Mesenchymal stem cell (in vitro differentiated cells and primary cell): ENCODE data around the gene MFAP1.
"Not testable (repeated sequence)": the region's sequence is repeated elsewhere in the genome, so short reads cannot be mapped to it uniquely, and the experiment has no call there.

ENCODE experiments used
- DNase-seq: peaks from one replicate; pipeline ENCODE4 v3.0.0-alpha.2; 2013
- H2AFZ ChIP-seq: one replicate; pipeline ENCODE4 v1.6.1; 2013; ENCODE audit warnings: low read depth, mild to moderate bottlenecking, control low read depth, inconsistent platforms, low read length, moderate library complexity
- H2AK5ac ChIP-seq: 2 replicates; pipeline ENCODE4 v1.6.1; 2013; ENCODE audit warnings: low read length, moderate library complexity, mild to moderate bottlenecking, inconsistent platforms; ENCODE audit not compliant: severe bottlenecking
- H2BK120ac ChIP-seq: one replicate; pipeline ENCODE4 v1.6.1; 2013; ENCODE audit warnings: low read depth, mild to moderate bottlenecking, inconsistent platforms, low read length, moderate library complexity
- H2BK12ac ChIP-seq, 2 experiments: one replicate each; pipeline ENCODE4 v1.6.1; 2013; ENCODE audit warnings: inconsistent platforms in 2 of 2, low read length in 2 of 2, mild to moderate bottlenecking in 2 of 2, moderate library complexity in 2 of 2, control low read depth in 1 of 2
- H2BK15ac ChIP-seq: one replicate; pipeline ENCODE4 v1.6.1; 2013; ENCODE audit warnings: mild to moderate bottlenecking, low read depth, inconsistent platforms; ENCODE audit not compliant: poor library complexity, severe bottlenecking
- H2BK5ac ChIP-seq: 2 replicates; pipeline ENCODE4 v1.6.1; 2013; ENCODE audit warnings: low read depth, mild to moderate bottlenecking, low read length, control low read depth, inconsistent platforms; ENCODE audit not compliant: poor library complexity, severe bottlenecking
- H3K14ac ChIP-seq, 2 experiments: one replicate each; pipeline ENCODE4 v1.6.1; 2013; ENCODE audit warnings: inconsistent platforms in 2 of 2, low read length in 2 of 2, control low read depth in 1 of 2, mild to moderate bottlenecking in 1 of 2, moderate library complexity in 1 of 2
- H3K18ac ChIP-seq, 2 experiments: one replicate each; pipeline ENCODE4 v1.6.1; 2013; ENCODE audit warnings: inconsistent platforms in 2 of 2, low read length in 2 of 2, control low read depth in 1 of 2, low read depth in 1 of 2, mild to moderate bottlenecking in 1 of 2
- H3K23ac ChIP-seq, 2 experiments: one replicate each; pipeline ENCODE4 v1.6.1; 2013; ENCODE audit warnings: inconsistent platforms in 2 of 2, low read length in 2 of 2, mild to moderate bottlenecking in 2 of 2, moderate library complexity in 2 of 2, control low read depth in 1 of 2
- H3K27ac ChIP-seq: 2 replicates; pipeline ENCODE4 v1.5.1; 2013; ENCODE audit warnings: mild to moderate bottlenecking, moderate library complexity, low read length, control low read depth, inconsistent platforms; ENCODE audit not compliant: poor library complexity, severe bottlenecking
- H3K27me3 ChIP-seq, 2 experiments: 2 replicates each; pipeline versions ENCODE4 v1.6.1 to v1.7.0; 2013; ENCODE audit warnings: low read length in 2 of 2, mild to moderate bottlenecking in 2 of 2, moderate library complexity in 2 of 2, control low read depth in 1 of 2, inconsistent platforms in 1 of 2; ENCODE audit not compliant: control insufficient read depth in 1 of 2, insufficient read depth in 1 of 2
- H3K36me3 ChIP-seq, 2 experiments: 2 replicates each; pipeline versions ENCODE4 v1.6.1 to v1.7.0; 2013; ENCODE audit warnings: low read length in 2 of 2, control low read depth in 1 of 2, inconsistent platforms in 1 of 2, low read depth in 1 of 2, mild to moderate bottlenecking in 1 of 2; ENCODE audit not compliant: insufficient read depth in 2 of 2, control insufficient read depth in 1 of 2
- H3K4ac ChIP-seq, 2 experiments: one replicate each; pipeline ENCODE4 v1.6.1; 2013; ENCODE audit warnings: inconsistent platforms in 2 of 2, low read length in 2 of 2, mild to moderate bottlenecking in 2 of 2, moderate library complexity in 2 of 2, control low read depth in 1 of 2, low read depth in 1 of 2
- H3K4me1 ChIP-seq: 2 replicates; pipeline ENCODE4 v1.6.1; 2013; ENCODE audit warnings: low read depth, low read length, control low read depth; ENCODE audit not compliant: control insufficient read depth, insufficient read depth
- H3K4me2 ChIP-seq: 2 replicates; pipeline ENCODE4 v1.6.1; 2013; ENCODE audit warnings: low read length, mild to moderate bottlenecking, inconsistent platforms; ENCODE audit not compliant: poor library complexity, severe bottlenecking
- H3K4me3 ChIP-seq, 2 experiments: 2 replicates each; pipeline versions ENCODE4 v1.5.1 to v1.7.0; 2013; ENCODE audit warnings: low read length in 2 of 2, mild to moderate bottlenecking in 2 of 2, control low read depth in 1 of 2, low read depth in 1 of 2; ENCODE audit not compliant: insufficient read depth in 1 of 2
- H3K79me1 ChIP-seq: replicated peaks from 2 replicates; pipeline ENCODE4 v1.6.1; 2013; ENCODE audit warnings: mild to moderate bottlenecking, control low read depth, low read length, inconsistent platforms; ENCODE audit not compliant: poor library complexity, severe bottlenecking
- H3K9ac ChIP-seq: 2 replicates; pipeline ENCODE4 v1.7.0; 2013; ENCODE audit warnings: mild to moderate bottlenecking, low read length, moderate library complexity
- H3K9me3 ChIP-seq: 2 replicates; pipeline ENCODE4 v1.7.0; 2013; ENCODE audit warnings: mild to moderate bottlenecking, low read length; ENCODE audit not compliant: control insufficient read depth
- H4K8ac ChIP-seq: one replicate; pipeline ENCODE4 v1.6.1; 2013; ENCODE audit warnings: inconsistent platforms, mild to moderate bottlenecking, low read length, moderate library complexity
- H4K91ac ChIP-seq: one replicate; pipeline ENCODE4 v1.6.1; 2013; ENCODE audit warnings: mild to moderate bottlenecking, low read length, inconsistent platforms
- WGBS: methylation state at CpG from one replicate; pipeline ENCODE4 v1.1.7; 2013; ENCODE audit warnings: mixed read lengths; 5-methylcytosine and 5-hydroxymethylcytosine counted together

Gene MFAP1

GRCh38 chr15:43802676-43803075, 21.8 kb downstream of the MFAP1 start:
- H2BK12ac ChIP-seq, H3K79me1 ChIP-seq, H3K23ac ChIP-seq, H4K8ac ChIP-seq, H3K4ac ChIP-seq, H3K4me2 ChIP-seq, H2AK5ac ChIP-seq, H3K14ac ChIP-seq, H3K27me3 ChIP-seq, H2BK15ac ChIP-seq, DNase-seq, H3K4me3 ChIP-seq, H2BK5ac ChIP-seq, H2AFZ ChIP-seq, H3K9ac ChIP-seq, H3K9me3 ChIP-seq, H2BK120ac ChIP-seq, H3K18ac ChIP-seq, H4K91ac ChIP-seq, H3K27ac ChIP-seq: not testable (repeated sequence)
- Histone ChIP-seq H3K4me1 (peaks cover 10% of the 10 kb centered on the region), H3K36me3 (peaks cover 49 to 82% of the 10 kb centered on the region in 2 experiments)
- WGBS = 95% methylated on average over 4 of the region's 7 CpGs

- no peaks in the 10 kb centered on the region for H3K9me3 ChIP-seq
- peak within 1 kb of the TSS in 1 of 2 experiments; percentile 5 for H3K23ac ChIP-seq
These were observed 24.0 kb downstream of the MFAP1 start, which contains the start of gene HYPK for GRCh38 chr15:43800286-43801141. HYPK (plus strand) TSS chr15:43800599; CDS start chr15:43800623, 24 bp downstream.

GRCh38 chr15:43799945-43800285, 24.6 kb downstream of the MFAP1 start, which contains the start of gene SERINC4:
SERINC4 (minus strand) TSS chr15:43800220; CDS start chr15:43799986, 234 bp downstream.
- whole genome bisulfite sequencing = 96% methylated on average over 8 of the region's 8 CpGs
- H3K27ac ChIP-seq = peak within 1 kb of the TSS; percentile 67
- H3K27me3 ChIP-seq = no peaks in the 10 kb centered on the region

More at GRCh38 chr15:43800286-43801141, 24.0 kb downstream of the MFAP1 start, which contains the start of gene HYPK:
- Histone ChIP-seq H2BK12ac (peak within 1 kb of the TSS in 1 of 2 experiments; percentile 68), H4K91ac (peak within 1 kb of the TSS; percentile 23), H2BK5ac (no peak within 1 kb of the TSS), H3K27ac (peak within 1 kb of the TSS; percentile 67), H3K9ac (peak within 1 kb of the TSS; percentile 96), H2BK15ac (no peak within 1 kb of the TSS), H4K8ac (peak within 1 kb of the TSS; percentile 89), H2AFZ (no peak within 1 kb of the TSS), H3K14ac (no peak within 1 kb of the TSS), H3K18ac (peak within 1 kb of the TSS in 1 of 2 experiments; percentile 46), H3K36me3 (peaks cover 44 to 82% of the 10 kb centered on the region in 2 experiments), H3K4me3 (peak within 1 kb of the TSS; percentile 73 to 97), H3K79me1 (peaks cover 7% of the 10 kb centered on the region), H3K27me3 (no peaks in the 10 kb centered on the region), H3K4me2 (peak within 1 kb of the TSS; percentile 76), H3K4me1 (peaks cover 17% of the 10 kb centered on the region), H2BK120ac (no peak within 1 kb of the TSS), H3K4ac (peak within 1 kb of the TSS; percentile 66 to 81), H2AK5ac (peak within 1 kb of the TSS; percentile 56)
- 11% methylated on average over 44 of the region's 44 CpGs for WGBS
- peak; percentile 89 for DNase-seq

More at GRCh38 chr15:43799945-43800285, 24.6 kb downstream of the MFAP1 start, which contains the start of gene SERINC4:
- no peak for DNase-seq
- Histone ChIP-seq H3K79me1 (peaks cover 10% of the 10 kb centered on the region), H2AFZ (no peak within 1 kb of the TSS), H2BK5ac (no peak within 1 kb of the TSS), H4K91ac (peak within 1 kb of the TSS; percentile 23), H2BK15ac (no peak within 1 kb of the TSS), H3K9ac (peak within 1 kb of the TSS; percentile 96), H2BK120ac (no peak within 1 kb of the TSS), H2BK12ac (peak within 1 kb of the TSS in 1 of 2 experiments; percentile 68), H3K4me2 (peak within 1 kb of the TSS; percentile 76), H3K36me3 (peaks cover 45 to 82% of the 10 kb centered on the region in 2 experiments), H3K4me3 (peak within 1 kb of the TSS; percentile 73 to 97), H3K18ac (peak within 1 kb of the TSS in 1 of 2 experiments; percentile 46), H3K23ac (peak within 1 kb of the TSS in 1 of 2 experiments; percentile 5), H3K4ac (peak within 1 kb of the TSS; percentile 66 to 81), H3K4me1 (peaks cover 20% of the 10 kb centered on the region), H2AK5ac (peak within 1 kb of the TSS; percentile 56), H4K8ac (peak within 1 kb of the TSS; percentile 89), H3K9me3 (no peaks in the 10 kb centered on the region), H3K14ac (no peak within 1 kb of the TSS)
